AG04449 (cell line): Measurements from ENCODE around the gene SLC22A1.

Source experiments
- CTCF ChIA-PET: fragments of 350-600 bp; formaldehyde crosslinking; extraction: SDS; loops from one replicate; lab custom pipeline; 2021; ENCODE audit warnings: antibody characterized with exemption; lab: Yijun Ruan, JAX
- POLR2A ChIA-PET: fragments of 400-600, 350-600 bp; formaldehyde crosslinking; extraction: SDS; loops from one replicate; lab custom pipeline; 2020; ENCODE audit warnings: antibody characterized with exemption, inconsistent platforms; lab: Yijun Ruan, JAX
- DNase-seq: peaks from one replicate; pipeline ENCODE4 v3.0.0-alpha.2; 2010; ENCODE audit warnings: low read depth, low spot score
- H3K4me3 ChIP-seq: 2 replicates; pipeline ENCODE4 v1.5.1; 2011; ENCODE audit warnings: low read depth, mild to moderate bottlenecking, control low read depth, low read length
- TF ChIP-seq, protein P1 (sequence below): IDR thresholded peaks from one replicate; pipeline ENCODE4 v1.5.1; 2011; ENCODE audit warnings: mild to moderate bottlenecking, moderate library complexity, low read length, control low read depth, inconsistent platforms; ENCODE audit not compliant: insufficient read depth; ENCODE audit errors: missing control alignments

SLC22A1 gene

DNA sequence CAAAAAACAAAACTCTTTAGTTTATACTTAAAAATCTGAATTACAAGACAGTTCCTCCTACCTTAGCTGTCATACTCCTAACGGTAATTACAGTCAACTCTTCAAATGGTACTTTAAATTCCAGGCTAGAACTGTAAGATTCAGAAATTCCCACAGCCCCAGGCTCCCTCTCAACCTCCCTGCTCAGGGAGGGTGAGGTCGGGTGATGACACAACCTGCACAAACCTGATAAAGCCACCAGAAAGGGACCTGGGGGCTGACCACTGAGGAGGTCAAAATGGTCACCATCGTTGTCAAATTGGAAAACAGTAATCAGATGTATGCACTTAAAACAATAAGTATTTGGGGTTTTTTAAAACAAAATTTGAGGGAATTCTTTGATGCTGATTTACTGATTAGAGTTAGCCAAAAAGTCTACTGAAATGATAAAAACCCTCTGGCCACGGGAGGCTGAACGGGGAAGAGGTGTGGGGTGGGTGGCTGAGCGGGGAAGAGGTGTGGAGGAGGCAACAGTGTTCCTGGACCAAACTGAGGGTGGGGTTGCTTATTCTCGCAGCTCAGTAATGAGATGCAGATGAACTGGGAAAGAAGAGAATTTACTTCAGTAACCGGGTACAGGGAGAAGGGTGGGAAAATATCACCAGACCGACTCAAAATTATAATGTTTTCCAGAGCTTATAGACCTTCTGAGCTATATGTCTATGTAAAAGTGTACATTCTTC, 52.4 kb downstream of the SLC22A1 start:
- no peak for DNase-seq
- ChIA-PET CTCF (no interaction called here), POLR2A (no interaction called here)

DNA sequence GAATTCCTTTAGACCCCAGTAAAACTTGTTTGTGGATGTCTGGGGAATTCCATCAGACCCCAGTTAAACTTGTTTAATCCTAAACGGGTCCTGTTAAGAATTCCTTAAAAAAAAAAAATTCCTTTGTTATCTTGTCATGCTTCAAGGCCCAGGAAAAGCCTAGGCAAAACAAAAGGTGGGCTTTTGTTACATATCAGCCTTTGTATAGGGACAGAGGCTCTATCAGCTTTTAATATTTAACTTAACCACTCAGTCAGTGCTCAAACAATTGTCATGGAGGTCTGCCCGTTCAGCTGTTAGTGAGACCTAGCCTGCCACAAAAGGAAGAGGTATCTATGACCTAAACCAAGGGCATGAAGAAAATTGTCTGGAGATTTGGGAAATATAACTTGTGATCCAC, 53.1 kb downstream of the SLC22A1 start:
- no peak for DNase-seq
- ChIA-PET POLR2A (no interaction called here), CTCF (no interaction called here)
- H3K4me3 ChIP-seq, result no peak overlapping the region
- TF ChIP-seq, protein P1, sequence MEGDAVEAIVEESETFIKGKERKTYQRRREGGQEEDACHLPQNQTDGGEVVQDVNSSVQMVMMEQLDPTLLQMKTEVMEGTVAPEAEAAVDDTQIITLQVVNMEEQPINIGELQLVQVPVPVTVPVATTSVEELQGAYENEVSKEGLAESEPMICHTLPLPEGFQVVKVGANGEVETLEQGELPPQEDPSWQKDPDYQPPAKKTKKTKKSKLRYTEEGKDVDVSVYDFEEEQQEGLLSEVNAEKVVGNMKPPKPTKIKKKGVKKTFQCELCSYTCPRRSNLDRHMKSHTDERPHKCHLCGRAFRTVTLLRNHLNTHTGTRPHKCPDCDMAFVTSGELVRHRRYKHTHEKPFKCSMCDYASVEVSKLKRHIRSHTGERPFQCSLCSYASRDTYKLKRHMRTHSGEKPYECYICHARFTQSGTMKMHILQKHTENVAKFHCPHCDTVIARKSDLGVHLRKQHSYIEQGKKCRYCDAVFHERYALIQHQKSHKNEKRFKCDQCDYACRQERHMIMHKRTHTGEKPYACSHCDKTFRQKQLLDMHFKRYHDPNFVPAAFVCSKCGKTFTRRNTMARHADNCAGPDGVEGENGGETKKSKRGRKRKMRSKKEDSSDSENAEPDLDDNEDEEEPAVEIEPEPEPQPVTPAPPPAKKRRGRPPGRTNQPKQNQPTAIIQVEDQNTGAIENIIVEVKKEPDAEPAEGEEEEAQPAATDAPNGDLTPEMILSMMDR, result no peak

More for the DNA sequence above, 52.4 kb downstream of the SLC22A1 start:
- TF ChIP-seq, protein P1, result no peak
- no peak overlapping the region for H3K4me3 ChIP-seq

DNA sequence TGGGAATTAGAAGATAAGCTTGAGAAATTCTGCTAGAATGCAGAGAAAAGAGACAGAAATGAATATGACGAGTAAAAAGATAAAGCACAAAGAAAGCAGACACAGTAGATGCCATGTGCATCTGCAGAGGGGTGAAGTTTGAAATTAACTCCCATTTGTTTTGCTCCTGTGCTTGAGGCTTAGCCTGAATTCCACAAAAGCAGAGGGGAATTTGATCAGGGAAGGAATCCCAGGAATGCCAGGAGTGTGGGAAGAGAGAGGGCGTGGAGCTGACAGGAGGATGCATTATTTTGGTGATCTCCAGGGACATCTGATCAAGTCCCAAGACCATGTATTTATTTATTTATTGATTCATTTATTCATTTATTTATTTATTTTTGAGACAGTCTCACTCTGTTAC, 55.6 kb downstream of the SLC22A1 start:
- no peak overlapping the region for H3K4me3 ChIP-seq
- ChIA-PET POLR2A (no interaction called here), CTCF (no interaction called here)
- TF ChIP-seq, protein P1, result no peak
- no peak for DNase-seq

DNA sequence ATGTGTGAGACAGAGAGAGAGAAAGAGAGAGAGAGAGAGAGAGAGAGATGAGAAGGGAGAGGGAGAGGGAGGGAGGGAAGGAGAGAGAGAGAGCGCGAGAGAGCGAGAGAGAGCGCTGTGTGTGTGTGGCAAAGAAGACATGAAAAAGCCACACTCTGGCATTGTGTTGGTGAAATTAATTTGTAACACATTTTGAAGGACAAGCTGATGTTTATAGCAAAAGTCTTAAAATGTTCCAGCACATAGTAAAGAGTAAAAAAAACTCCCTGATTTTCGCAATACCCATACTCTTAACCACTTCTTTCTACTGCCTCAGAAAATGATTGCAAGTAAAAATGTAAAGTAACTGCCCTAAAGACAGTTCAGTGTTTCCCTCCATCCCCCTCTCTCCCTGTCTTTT, 56.7 kb downstream of the SLC22A1 start:
- ChIA-PET CTCF (no interaction called here), POLR2A (no interaction called here)
- DNase-seq, result no peak
- TF ChIP-seq, protein P1, result no peak
- H3K4me3 ChIP-seq, result no peak overlapping the region

DNA sequence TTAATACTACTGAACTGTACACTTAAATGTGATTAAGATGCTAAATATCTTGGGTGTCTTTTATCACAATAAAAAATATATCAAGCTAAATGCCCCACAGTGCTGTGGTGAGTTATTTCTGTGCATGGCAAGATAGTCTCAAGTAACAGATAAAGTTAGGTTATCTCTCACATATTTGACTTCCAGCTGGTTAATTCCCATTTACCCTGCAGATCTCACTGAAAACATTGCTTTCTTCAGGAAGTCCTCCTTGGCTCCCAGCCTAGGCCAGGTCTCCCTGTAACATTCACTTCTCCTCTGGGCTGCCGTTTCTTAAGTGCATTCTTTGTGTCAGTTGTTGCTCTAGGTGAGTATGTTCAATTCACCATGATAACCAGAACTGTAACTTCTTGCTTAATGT, 59.1 kb downstream of the SLC22A1 start:
- DNase-seq, result no peak
- H3K4me3 ChIP-seq, result no peak overlapping the region
- ChIA-PET POLR2A (no interaction called here), CTCF (no interaction called here)
- TF ChIP-seq, protein P1, result no peak

DNA sequence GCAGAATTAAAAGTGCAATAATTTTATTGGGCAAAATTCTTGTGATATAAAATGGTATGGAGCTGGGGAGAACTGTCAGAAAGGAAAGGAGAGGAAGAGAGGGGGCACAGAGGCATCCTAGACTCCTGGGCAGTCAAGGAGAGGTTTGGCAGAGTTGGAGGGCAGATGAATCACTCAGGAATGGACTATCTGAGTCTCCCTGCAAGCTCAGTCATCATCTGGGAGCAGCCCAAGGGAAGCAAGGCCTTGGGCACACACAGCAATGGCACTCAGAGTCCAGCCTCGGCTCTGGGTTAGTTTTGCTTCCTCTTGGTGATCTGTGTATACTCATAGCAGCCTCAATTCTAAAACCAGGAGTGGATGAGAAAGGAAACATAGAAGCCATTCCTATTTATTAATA, 67.2 kb downstream of the SLC22A1 start:
- DNase-seq, result no peak
- no peak overlapping the region for H3K4me3 ChIP-seq
- CTCF ChIA-PET, result no interaction called here
- POLR2A ChIA-PET, result no interaction called here
- TF ChIP-seq, protein P1, result no peak
